ENCODE measurements around the gene SULT2B1.
A peak's percentile ranks its signal among the peaks of the same experiment; 100 is the strongest.

Gene SULT2B1

GRCh38 chr19:48637449-48637947 lies 85.5 kb downstream of the SULT2B1 start:
- no peak overlapping the region for H4K91ac ChIP-seq (ENCODE audit: low read depth, low read length, poor library complexity)
- no peak overlapping the region for H2BK12ac ChIP-seq (ENCODE audit: low read length)
- no peak overlapping the region for H3K4ac ChIP-seq (ENCODE audit: low read length)
- no peak overlapping the region for H3K14ac ChIP-seq (ENCODE audit: low read length)
- H3K4me2 ChIP-seq (ENCODE audit: insufficient read depth, low read length, poor library complexity, severe bottlenecking) = peak overlapping the region; percentile 97
- no peak overlapping the region for H2BK15ac ChIP-seq (ENCODE audit: low read length)
- no peak overlapping the region for H3K18ac ChIP-seq (ENCODE audit: low read length)
- H2AK5ac ChIP-seq (ENCODE audit: low read depth, low read length) = no peak overlapping the region
- peaks cover 0 to 3% of the 10 kb centered on the region in 2 donors for H3K9me3 ChIP-seq (replicated peaks in 1 of 2; ENCODE audit: control insufficient read depth in 2 of 2, insufficient read depth in 1 of 2, low read depth in 1 of 2, low read length in 2 of 2)
- no peak overlapping the region for H2BK5ac ChIP-seq (ENCODE audit: low read length)
- H3K79me1 ChIP-seq (ENCODE audit: low read depth, low read length) = no peaks in the 10 kb centered on the region
- H3K36me3 ChIP-seq (replicated peaks in 1 of 2; ENCODE audit: control insufficient read depth in 2 of 2, insufficient read depth in 2 of 2, low read length in 2 of 2) = peaks cover 5 to 9% of the 10 kb centered on the region in 2 donors
- peaks cover 0 to 4% (median 0%) of the 10 kb centered on the region in 3 experiments for H3K27me3 ChIP-seq (ENCODE audit: control insufficient read depth in 3 of 3, insufficient read depth in 3 of 3, low read depth in 1 of 3, low read length in 3 of 3)
- peak overlapping the region; percentile 3 for H3K23ac ChIP-seq (ENCODE audit: low read depth, low read length, poor library complexity)
- H3K4me1 ChIP-seq (ENCODE audit: control insufficient read depth in 2 of 2, insufficient read depth in 1 of 2, low read depth in 1 of 2, low read length in 2 of 2) = peaks cover 20 to 36% of the 10 kb centered on the region in 2 donors
- peak overlapping the region; percentile 89 for H3K27ac ChIP-seq (replicated peaks; ENCODE audit: low read length)
- WGBS, 2 donors (ENCODE audit: extremely low coverage in 2 of 2, insufficient read length in 2 of 2, insufficient replicate concordance in 1 of 2) = no CpG with 5 or more reads among the region's 38 CpGs
- no peak overlapping the region for H2BK120ac ChIP-seq (ENCODE audit: low read depth, low read length)
- peak overlapping the region; percentile 77 for H2AFZ ChIP-seq (ENCODE audit: low read length)
- H4K8ac ChIP-seq (ENCODE audit: low read depth, low read length) = no peak overlapping the region
- peak; percentile 99 for DNase-seq (ENCODE audit: low spot score)
- H3K9ac ChIP-seq (ENCODE audit: low read depth, low read length, poor library complexity) = no peak overlapping the region
- H3K4me3 ChIP-seq (ENCODE audit: low read length in 2 of 2) = peak overlapping the region; percentile 71

GRCh38 chr19:48637948-48638830 lies 86.2 kb downstream of the SULT2B1 start:
- Histone ChIP-seq H3K4me3 (ENCODE audit: low read length in 2 of 2) (peak overlapping the region; percentile 71), H3K4me2 (ENCODE audit: insufficient read depth, low read length, poor library complexity, severe bottlenecking) (peak overlapping the region; percentile 97), H2BK120ac (ENCODE audit: low read depth, low read length) (no peak overlapping the region), H2BK5ac (ENCODE audit: low read length) (no peak overlapping the region), H4K8ac (ENCODE audit: low read depth, low read length) (no peak overlapping the region), H3K9ac (ENCODE audit: low read depth, low read length, poor library complexity) (peak overlapping the region; percentile 46), H3K27ac (replicated peaks; ENCODE audit: low read length) (peak overlapping the region; percentile 89), H3K36me3 (replicated peaks in 1 of 2; ENCODE audit: control insufficient read depth in 2 of 2, insufficient read depth in 2 of 2, low read length in 2 of 2) (peaks cover under 1 to 7% of the 10 kb centered on the region in 2 donors), H3K23ac (ENCODE audit: low read depth, low read length, poor library complexity) (no peak overlapping the region), H3K14ac (ENCODE audit: low read length) (no peak overlapping the region), H2BK12ac (ENCODE audit: low read length) (peak overlapping the region; percentile 48), H3K4ac (ENCODE audit: low read length) (no peak overlapping the region), H4K91ac (ENCODE audit: low read depth, low read length, poor library complexity) (no peak overlapping the region), H2BK15ac (ENCODE audit: low read length) (peak overlapping the region; percentile 80), H2AFZ (ENCODE audit: low read length) (peak overlapping the region; percentile 77), H2AK5ac (ENCODE audit: low read depth, low read length) (peak overlapping the region; percentile 62), H3K9me3 (replicated peaks in 1 of 2; ENCODE audit: control insufficient read depth in 2 of 2, insufficient read depth in 1 of 2, low read depth in 1 of 2, low read length in 2 of 2) (peaks cover 0 to 3% of the 10 kb centered on the region in 2 donors), H3K27me3 (ENCODE audit: control insufficient read depth in 3 of 3, insufficient read depth in 3 of 3, low read depth in 1 of 3, low read length in 3 of 3) (peaks cover 0 to 4% (median 0%) of the 10 kb centered on the region in 3 experiments), H3K4me1 (ENCODE audit: control insufficient read depth in 2 of 2, insufficient read depth in 1 of 2, low read depth in 1 of 2, low read length in 2 of 2) (peaks cover 20 to 29% of the 10 kb centered on the region in 2 donors), H3K18ac (ENCODE audit: low read length) (peak overlapping the region; percentile 93), H3K79me1 (ENCODE audit: low read depth, low read length) (no peaks in the 10 kb centered on the region)
- DNase-seq (ENCODE audit: low spot score) = peak; percentile 90
- WGBS, 2 donors (ENCODE audit: extremely low coverage in 2 of 2, insufficient read length in 2 of 2, insufficient replicate concordance in 1 of 2) = no CpG with 5 or more reads among the region's 29 CpGs

DNA sequence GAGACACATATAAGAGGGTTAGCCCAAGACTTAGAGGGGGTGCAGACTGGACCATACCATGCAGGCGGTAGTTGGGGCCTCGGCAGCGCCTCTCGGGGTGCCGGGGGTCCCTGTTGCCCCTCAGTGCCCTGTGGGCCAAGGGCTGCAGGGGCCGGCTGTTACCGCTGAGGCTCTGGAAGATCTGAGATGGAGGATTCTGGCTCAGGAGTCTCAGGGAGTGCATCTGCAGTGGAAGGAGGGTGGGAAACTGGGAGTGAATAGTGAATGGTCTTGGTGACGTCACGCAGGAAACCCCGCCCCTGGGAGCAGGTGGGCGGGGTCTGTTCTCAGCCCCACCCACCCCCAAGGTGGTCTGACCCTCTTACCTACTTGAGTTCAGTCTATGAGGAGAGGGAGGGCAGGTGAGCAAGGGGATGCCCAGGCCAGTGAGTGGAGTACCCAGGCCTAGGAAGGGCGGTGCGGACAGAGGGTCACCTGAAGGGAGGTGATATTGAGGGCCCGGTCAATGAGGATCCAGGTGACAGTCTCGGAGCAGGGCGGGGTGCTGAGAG lies 86.9 kb downstream of the SULT2B1 start:
- Histone ChIP-seq H2BK15ac (ENCODE audit: low read length) (peak overlapping the region; percentile 19), H2BK120ac (ENCODE audit: low read depth, low read length) (peak overlapping the region; percentile 65), H3K27me3 (ENCODE audit: control insufficient read depth in 3 of 3, insufficient read depth in 3 of 3, low read depth in 1 of 3, low read length in 3 of 3) (peaks cover 0 to 4% (median 0%) of the 10 kb centered on the region in 3 experiments), H3K4ac (ENCODE audit: low read length) (no peak overlapping the region), H2BK5ac (ENCODE audit: low read length) (no peak overlapping the region), H3K18ac (ENCODE audit: low read length) (peak overlapping the region; percentile 53), H3K27ac (replicated peaks; ENCODE audit: low read length) (peak overlapping the region; percentile 59), H3K4me3 (ENCODE audit: low read length in 2 of 2) (peak overlapping the region in 1 of 2 donors; percentile 71), H2BK12ac (ENCODE audit: low read length) (peak overlapping the region; percentile 78), H3K79me1 (ENCODE audit: low read depth, low read length) (no peaks in the 10 kb centered on the region), H4K91ac (ENCODE audit: low read depth, low read length, poor library complexity) (no peak overlapping the region), H3K36me3 (replicated peaks in 1 of 2; ENCODE audit: control insufficient read depth in 2 of 2, insufficient read depth in 2 of 2, low read length in 2 of 2) (peaks cover 0 to 4% of the 10 kb centered on the region in 2 donors), H4K8ac (ENCODE audit: low read depth, low read length) (no peak overlapping the region), H2AFZ (ENCODE audit: low read length) (peak overlapping the region; percentile 77), H3K4me1 (ENCODE audit: control insufficient read depth in 2 of 2, insufficient read depth in 1 of 2, low read depth in 1 of 2, low read length in 2 of 2) (peaks cover 16 to 26% of the 10 kb centered on the region in 2 donors), H3K9ac (ENCODE audit: low read depth, low read length, poor library complexity) (peak overlapping the region; percentile 46), H3K23ac (ENCODE audit: low read depth, low read length, poor library complexity) (no peak overlapping the region), H2AK5ac (ENCODE audit: low read depth, low read length) (peak overlapping the region; percentile 62), H3K4me2 (ENCODE audit: insufficient read depth, low read length, poor library complexity, severe bottlenecking) (no peak overlapping the region), H3K9me3 (replicated peaks in 1 of 2; ENCODE audit: control insufficient read depth in 2 of 2, insufficient read depth in 1 of 2, low read depth in 1 of 2, low read length in 2 of 2) (peaks cover 0 to 3% of the 10 kb centered on the region in 2 donors), H3K14ac (ENCODE audit: low read length) (no peak overlapping the region)
- DNase-seq (ENCODE audit: low spot score) = no peak
- no CpG with 5 or more reads among the region's 16 CpGs for WGBS, 2 donors (ENCODE audit: extremely low coverage in 2 of 2, insufficient read length in 2 of 2, insufficient replicate concordance in 1 of 2)
